ENCODE measurements around the gene ATP6V1G1.

ATP6V1G1 gene, protein sequence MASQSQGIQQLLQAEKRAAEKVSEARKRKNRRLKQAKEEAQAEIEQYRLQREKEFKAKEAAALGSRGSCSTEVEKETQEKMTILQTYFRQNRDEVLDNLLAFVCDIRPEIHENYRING

GRCh38 chr9:114587345-114588202 is at the start of gene ATP6V1G1:
Gene ATP6V1G1 (plus strand): TSS chr9:114587769. CDS start chr9:114587839, 70 bp downstream.
- Histone ChIP-seq H3K9me3 (ENCODE audit: control insufficient read depth in 1 of 2, low read length in 2 of 2) (no peaks in the 10 kb centered on the region), H3K4me3 (ENCODE audit: low read depth in 1 of 2, low read length in 2 of 2) (peak within 1 kb of the TSS; percentile 88 to 100), H3K27me3 (ENCODE audit: control insufficient read depth in 1 of 2, insufficient read depth in 2 of 2, low read length in 2 of 2) (no peaks in the 10 kb centered on the region), H3K9ac (ENCODE audit: low read depth in 1 of 2, low read length in 2 of 2) (peak within 1 kb of the TSS; percentile 97 to 100), H3K4me1 (ENCODE audit: control insufficient read depth in 1 of 2, insufficient read depth in 2 of 2, low read length in 2 of 2) (peaks cover 27 to 41% of the 10 kb centered on the region in 2 donors), H3K27ac (ENCODE audit: low read depth, low read length) (peak within 1 kb of the TSS; percentile 82), H3K36me3 (ENCODE audit: control insufficient read depth in 1 of 2, insufficient read depth in 2 of 2, low read length in 2 of 2) (peaks cover 0 to 1% of the 10 kb centered on the region in 2 donors)

DNA sequence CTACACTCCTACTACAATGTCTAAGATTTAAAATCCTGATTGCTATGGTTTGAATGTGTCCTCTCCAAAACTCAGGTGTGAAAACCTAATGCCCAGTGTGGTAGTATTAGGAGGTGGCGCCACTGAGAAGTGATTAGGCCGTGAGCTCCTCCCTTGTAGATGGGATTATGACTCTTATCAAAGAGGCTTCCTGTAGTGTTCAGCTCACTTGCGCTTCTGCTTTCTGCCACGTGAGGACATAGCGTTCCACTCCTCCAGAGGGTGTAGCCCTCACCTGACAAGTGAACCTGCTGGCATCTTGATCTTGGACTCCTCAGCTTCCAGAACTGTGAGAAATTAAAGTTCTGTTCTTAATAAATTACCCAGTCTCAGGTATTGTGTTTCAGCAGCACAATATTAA is 49.3 kb upstream of the ATP6V1G1 start:
- Histone ChIP-seq H3K9me3 (ENCODE audit: control insufficient read depth in 1 of 2, low read length in 2 of 2) (no peaks in the 10 kb centered on the region), H3K4me1 (ENCODE audit: control insufficient read depth in 1 of 2, insufficient read depth in 2 of 2, low read length in 2 of 2) (no peaks in the 10 kb centered on the region), H3K36me3 (ENCODE audit: control insufficient read depth in 1 of 2, insufficient read depth in 2 of 2, low read length in 2 of 2) (no peaks in the 10 kb centered on the region), H3K27ac (ENCODE audit: low read depth, low read length) (no peak overlapping the region), H3K4me3 (ENCODE audit: low read depth in 1 of 2, low read length in 2 of 2) (no peak overlapping the region), H3K27me3 (ENCODE audit: control insufficient read depth in 1 of 2, insufficient read depth in 2 of 2, low read length in 2 of 2) (no peaks in the 10 kb centered on the region), H3K9ac (ENCODE audit: low read depth in 1 of 2, low read length in 2 of 2) (no peak overlapping the region)

DNA sequence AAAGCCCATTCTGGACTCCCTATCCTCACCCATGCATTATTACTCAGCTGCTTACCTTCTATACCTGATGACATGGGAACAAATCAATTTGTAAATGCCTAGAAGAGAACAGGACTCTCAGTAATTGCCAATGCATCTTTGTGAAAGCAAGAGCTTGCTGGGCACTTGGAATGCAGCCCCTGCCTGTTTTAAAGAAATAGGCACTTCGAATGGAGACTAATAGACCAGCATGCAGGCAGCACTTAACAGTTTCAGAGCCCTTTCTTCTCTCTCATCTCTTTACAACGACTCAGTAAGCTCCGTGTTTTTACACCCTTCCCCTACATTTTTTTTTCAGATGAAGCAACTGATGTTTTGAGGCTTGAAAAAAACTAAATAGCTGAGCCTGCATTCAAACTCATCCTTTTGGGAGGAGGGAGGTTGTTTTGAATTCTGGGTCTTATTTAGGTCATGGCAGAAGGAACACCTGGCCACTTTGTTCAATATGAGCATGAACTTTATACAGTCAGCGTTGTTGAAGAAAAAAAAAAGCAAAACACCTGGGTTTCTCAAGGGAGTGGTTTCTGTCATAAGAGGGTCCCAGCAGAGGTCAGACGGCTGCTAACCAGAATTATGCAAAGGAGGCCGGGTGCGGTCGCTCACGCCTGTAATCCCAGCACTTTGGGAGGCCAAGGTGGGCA is 47.7 kb upstream of the ATP6V1G1 start:
- Histone ChIP-seq H3K36me3 (ENCODE audit: control insufficient read depth in 1 of 2, insufficient read depth in 2 of 2, low read length in 2 of 2) (no peaks in the 10 kb centered on the region), H3K27me3 (ENCODE audit: control insufficient read depth in 1 of 2, insufficient read depth in 2 of 2, low read length in 2 of 2) (no peaks in the 10 kb centered on the region), H3K4me3 (ENCODE audit: low read depth in 1 of 2, low read length in 2 of 2) (no peak overlapping the region), H3K4me1 (ENCODE audit: control insufficient read depth in 1 of 2, insufficient read depth in 2 of 2, low read length in 2 of 2) (no peaks in the 10 kb centered on the region), H3K9ac (ENCODE audit: low read depth in 1 of 2, low read length in 2 of 2) (no peak overlapping the region), H3K9me3 (ENCODE audit: control insufficient read depth in 1 of 2, low read length in 2 of 2) (no peaks in the 10 kb centered on the region), H3K27ac (ENCODE audit: low read depth, low read length) (no peak overlapping the region)

DNA sequence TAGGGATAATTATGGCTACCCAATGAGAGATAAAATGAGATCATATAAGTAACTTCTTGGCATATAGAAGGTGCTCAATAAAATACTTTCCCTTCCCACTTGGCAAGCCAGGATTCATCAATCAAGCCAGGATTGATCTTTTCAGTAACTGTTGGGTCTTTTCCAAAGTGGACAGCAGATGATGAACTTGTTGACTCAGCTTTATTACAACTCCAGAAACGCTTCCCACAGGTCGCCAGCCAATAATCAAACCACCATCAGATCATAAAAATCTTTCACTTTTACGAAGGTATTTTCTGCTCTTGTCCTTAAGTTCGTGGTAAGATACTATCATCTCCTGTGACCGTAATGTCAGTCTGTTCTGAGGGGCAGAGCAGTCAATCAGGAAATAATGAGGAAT is 42.5 kb upstream of the ATP6V1G1 start:
- Histone ChIP-seq H3K27me3 (ENCODE audit: control insufficient read depth in 1 of 2, insufficient read depth in 2 of 2, low read length in 2 of 2) (no peaks in the 10 kb centered on the region), H3K36me3 (ENCODE audit: control insufficient read depth in 1 of 2, insufficient read depth in 2 of 2, low read length in 2 of 2) (no peaks in the 10 kb centered on the region), H3K9me3 (ENCODE audit: control insufficient read depth in 1 of 2, low read length in 2 of 2) (no peaks in the 10 kb centered on the region), H3K4me1 (ENCODE audit: control insufficient read depth in 1 of 2, insufficient read depth in 2 of 2, low read length in 2 of 2) (no peaks in the 10 kb centered on the region), H3K9ac (ENCODE audit: low read depth in 1 of 2, low read length in 2 of 2) (no peak overlapping the region), H3K4me3 (ENCODE audit: low read depth in 1 of 2, low read length in 2 of 2) (no peak overlapping the region), H3K27ac (ENCODE audit: low read depth, low read length) (no peak overlapping the region)

DNA sequence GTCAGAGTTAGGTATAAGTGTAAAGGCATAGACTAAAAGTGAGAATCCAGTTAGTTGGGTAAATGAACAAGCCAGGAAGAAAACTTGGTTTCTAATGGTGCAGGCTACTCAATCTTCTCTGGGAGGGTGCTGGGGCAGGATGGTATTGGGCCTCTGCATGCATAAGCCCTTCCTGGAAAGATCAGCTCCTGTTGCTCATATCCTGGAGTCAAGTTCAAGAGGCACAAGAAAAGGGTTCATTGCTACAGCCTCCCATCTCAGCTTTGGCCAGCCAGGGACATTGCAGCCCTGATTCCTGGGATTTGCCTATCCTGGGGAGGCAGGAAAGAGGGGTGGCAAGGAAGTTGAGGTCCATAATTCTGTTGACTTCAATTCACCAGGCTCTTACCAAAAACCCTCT is 40.7 kb upstream of the ATP6V1G1 start:
- Histone ChIP-seq H3K9ac (ENCODE audit: low read depth in 1 of 2, low read length in 2 of 2) (no peak overlapping the region), H3K4me1 (ENCODE audit: control insufficient read depth in 1 of 2, insufficient read depth in 2 of 2, low read length in 2 of 2) (no peaks in the 10 kb centered on the region), H3K9me3 (ENCODE audit: control insufficient read depth in 1 of 2, low read length in 2 of 2) (no peaks in the 10 kb centered on the region), H3K36me3 (ENCODE audit: control insufficient read depth in 1 of 2, insufficient read depth in 2 of 2, low read length in 2 of 2) (no peaks in the 10 kb centered on the region), H3K4me3 (ENCODE audit: low read depth in 1 of 2, low read length in 2 of 2) (no peak overlapping the region), H3K27me3 (ENCODE audit: control insufficient read depth in 1 of 2, insufficient read depth in 2 of 2, low read length in 2 of 2) (no peaks in the 10 kb centered on the region), H3K27ac (ENCODE audit: low read depth, low read length) (no peak overlapping the region)

DNA sequence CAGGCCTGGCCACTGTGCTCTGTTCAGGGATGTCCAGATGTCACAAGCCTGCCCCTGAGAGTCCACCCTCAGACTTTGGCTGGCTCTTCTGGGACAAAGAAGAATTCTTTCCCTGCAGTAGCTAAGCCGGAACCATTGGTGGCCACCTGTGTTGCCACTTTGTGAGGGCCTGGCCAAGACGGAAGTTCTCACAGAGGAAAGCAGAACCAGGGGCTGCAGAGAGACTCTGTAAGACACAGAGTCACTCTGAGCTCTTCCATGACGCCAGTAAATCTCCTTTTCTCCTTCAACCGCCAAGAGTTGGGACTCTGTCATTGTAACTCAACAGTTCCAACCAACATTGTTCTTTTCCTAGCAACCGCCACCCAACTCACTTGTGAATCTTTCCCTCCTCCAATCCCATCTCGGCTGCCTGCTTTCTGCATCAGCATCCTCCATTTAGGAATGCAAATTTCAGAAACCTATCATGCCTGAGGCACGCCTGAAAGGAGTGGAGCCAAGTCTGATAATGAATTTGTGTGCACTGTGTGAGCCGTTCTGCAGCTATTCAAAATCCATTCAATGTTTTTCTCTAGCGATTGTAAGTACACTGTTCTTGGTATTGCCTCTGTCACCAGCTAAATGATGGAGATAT is 37.8 kb upstream of the ATP6V1G1 start:
- Histone ChIP-seq H3K27ac (ENCODE audit: low read depth, low read length) (no peak overlapping the region), H3K9ac (ENCODE audit: low read depth in 1 of 2, low read length in 2 of 2) (no peak overlapping the region), H3K27me3 (ENCODE audit: control insufficient read depth in 1 of 2, insufficient read depth in 2 of 2, low read length in 2 of 2) (no peaks in the 10 kb centered on the region), H3K4me3 (ENCODE audit: low read depth in 1 of 2, low read length in 2 of 2) (no peak overlapping the region), H3K9me3 (ENCODE audit: control insufficient read depth in 1 of 2, low read length in 2 of 2) (no peaks in the 10 kb centered on the region), H3K36me3 (ENCODE audit: control insufficient read depth in 1 of 2, insufficient read depth in 2 of 2, low read length in 2 of 2) (no peaks in the 10 kb centered on the region), H3K4me1 (ENCODE audit: control insufficient read depth in 1 of 2, insufficient read depth in 2 of 2, low read length in 2 of 2) (no peaks in the 10 kb centered on the region)

- Histone ChIP-seq H3K9me3 (ENCODE audit: control insufficient read depth in 1 of 2, low read length in 2 of 2) (no peaks in the 10 kb centered on the region), H3K9ac (ENCODE audit: low read depth in 1 of 2, low read length in 2 of 2) (no peak overlapping the region), H3K4me1 (ENCODE audit: control insufficient read depth in 1 of 2, insufficient read depth in 2 of 2, low read length in 2 of 2) (no peaks in the 10 kb centered on the region), H3K36me3 (ENCODE audit: control insufficient read depth in 1 of 2, insufficient read depth in 2 of 2, low read length in 2 of 2) (no peaks in the 10 kb centered on the region), H3K4me3 (ENCODE audit: low read depth in 1 of 2, low read length in 2 of 2) (no peak overlapping the region), H3K27ac (ENCODE audit: low read depth, low read length) (no peak overlapping the region), H3K27me3 (ENCODE audit: control insufficient read depth in 1 of 2, insufficient read depth in 2 of 2, low read length in 2 of 2) (no peaks in the 10 kb centered on the region)
Measured at GRCh38 chr9:114551750-114552685, 35.6 kb upstream of the ATP6V1G1 start.

DNA sequence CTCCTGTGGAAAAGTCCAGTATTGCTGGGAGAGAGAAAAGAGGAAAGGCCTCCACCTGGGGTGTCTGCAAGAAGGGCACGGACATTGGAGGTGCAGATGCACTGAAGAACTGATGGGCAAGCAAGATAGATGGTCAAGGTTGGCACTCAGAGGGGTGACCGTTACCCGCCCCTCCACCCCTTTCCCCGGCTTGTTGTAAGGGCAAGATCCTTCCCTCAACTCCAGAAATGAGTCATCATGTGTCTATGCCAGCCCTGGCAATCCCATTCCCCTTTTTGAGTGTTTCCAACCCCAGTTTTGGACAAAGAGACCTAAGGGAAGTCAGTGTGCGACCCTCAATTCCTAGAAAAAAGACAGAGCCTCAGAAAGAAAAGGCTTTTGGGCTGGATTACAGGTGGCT is 34.9 kb upstream of the ATP6V1G1 start:
- H3K27me3 ChIP-seq (ENCODE audit: control insufficient read depth in 1 of 2, insufficient read depth in 2 of 2, low read length in 2 of 2), result no peaks in the 10 kb centered on the region
- no peak overlapping the region for H3K4me3 ChIP-seq (ENCODE audit: low read depth in 1 of 2, low read length in 2 of 2)
- H3K27ac ChIP-seq (ENCODE audit: low read depth, low read length), result no peak overlapping the region
- H3K9ac ChIP-seq (ENCODE audit: low read depth in 1 of 2, low read length in 2 of 2), result no peak overlapping the region
- H3K36me3 ChIP-seq (ENCODE audit: control insufficient read depth in 1 of 2, insufficient read depth in 2 of 2, low read length in 2 of 2), result no peaks in the 10 kb centered on the region
- no peaks in the 10 kb centered on the region for H3K4me1 ChIP-seq (ENCODE audit: control insufficient read depth in 1 of 2, insufficient read depth in 2 of 2, low read length in 2 of 2)
- H3K9me3 ChIP-seq (ENCODE audit: control insufficient read depth in 1 of 2, low read length in 2 of 2), result no peaks in the 10 kb centered on the region

DNA sequence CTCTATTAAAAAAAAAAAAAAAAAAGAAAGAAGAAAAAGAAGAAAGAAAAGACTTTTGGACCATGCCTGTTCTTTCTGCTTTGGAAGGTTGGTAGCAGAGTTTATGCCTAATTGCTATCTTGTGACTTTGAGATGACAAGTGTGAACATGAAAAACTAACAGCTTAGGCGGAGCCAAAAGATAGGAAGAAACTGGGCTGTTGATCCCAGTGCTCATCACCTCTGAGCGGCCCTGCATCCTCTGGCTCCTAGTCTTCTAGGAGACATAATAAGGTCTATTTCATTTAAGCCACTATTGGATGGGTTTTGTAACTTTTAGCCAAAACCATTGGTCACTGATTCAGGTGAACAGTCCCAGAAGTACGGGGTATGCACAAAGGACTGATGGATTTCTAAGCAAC is 34.4 kb upstream of the ATP6V1G1 start:
- Histone ChIP-seq H3K9ac (ENCODE audit: low read depth in 1 of 2, low read length in 2 of 2) (no peak overlapping the region), H3K27ac (ENCODE audit: low read depth, low read length) (no peak overlapping the region), H3K9me3 (ENCODE audit: control insufficient read depth in 1 of 2, low read length in 2 of 2) (no peaks in the 10 kb centered on the region), H3K36me3 (ENCODE audit: control insufficient read depth in 1 of 2, insufficient read depth in 2 of 2, low read length in 2 of 2) (no peaks in the 10 kb centered on the region), H3K27me3 (ENCODE audit: control insufficient read depth in 1 of 2, insufficient read depth in 2 of 2, low read length in 2 of 2) (no peaks in the 10 kb centered on the region), H3K4me3 (ENCODE audit: low read depth in 1 of 2, low read length in 2 of 2) (no peak overlapping the region), H3K4me1 (ENCODE audit: control insufficient read depth in 1 of 2, insufficient read depth in 2 of 2, low read length in 2 of 2) (no peaks in the 10 kb centered on the region)

Measured in duodenal mucosa (tissue), 2 donors.